Motor neuron (in vitro differentiated cells): Measurements from ENCODE around the gene OFD1. TPM values are rescaled to one million over a fixed set of nuclear protein-coding genes. Genes with fewer than 3 reads are reported as not detected.

Experiments
- ATAC-seq, 8 experiments: fragments of 200-7000 bp; cut with Tn5 transposase; replicated peaks in 6 of 8; 2 replicates each; pipeline ENCODE4 v1.8.0; 2021; ENCODE audit warnings: mild to moderate bottlenecking in 8 of 8, moderate library complexity in 8 of 8
- H3K27ac ChIP-seq, 2 donors: fragments of 250-450 bp; sonication (Bioruptor Pico); 2 replicates each; pipeline ENCODE4 v1.9.0; 2021; ENCODE audit warnings: antibody characterized with exemption in 2 of 2, mild to moderate bottlenecking in 2 of 2, moderate library complexity in 1 of 2
- H3K4me1 ChIP-seq, 2 donors: fragments of 250-450 bp; sonication (Bioruptor Pico); replicated peaks in 1 of 2; 2 replicates each; pipeline ENCODE4 v1.6.1; 2021; ENCODE audit warnings: antibody characterized with exemption in 2 of 2, mild to moderate bottlenecking in 2 of 2, moderate library complexity in 1 of 2
- H3K4me3 ChIP-seq, 5 donors: fragments of 250-450 bp; sonication (Bioruptor Pico); 2 replicates each; pipeline ENCODE4 v1.9.0; 2021; ENCODE audit warnings: antibody characterized with exemption in 5 of 5, mild to moderate bottlenecking in 5 of 5, moderate library complexity in 4 of 5
- WGBS, 10 experiments: fragments of 450-650 bp; shearing (Covaris generic); methylation state at CpG; one replicate each; pipeline ENCODE4 v1.0.0; 2022; 5-methylcytosine and 5-hydroxymethylcytosine counted together
- in situ Hi-C, 9 experiments: fragments of 400-800 bp; cut with MboI; loops; one replicate each; pipeline ENCODE4 v1.15.0; 2021; ENCODE audit warnings: low sequenced_read_pairs in 9 of 9, low pct_unique_long_range_greater_than_20kb in 2 of 9; ENCODE audit not compliant: unreplicated experiment in 9 of 9
- total RNA-seq, 8 experiments: library from RNA; unstranded; fragments of 300-600 nt; gene quantifications; 2 replicates each; pipeline versions ENCODE4 v1.2.3 to v1.2.4, GENCODE V29; 2022

The OFD1 gene
- total RNA-seq, 8 experiments from 2014 or later, result 10.5 to 35.0 (median 23.8) TPM

DNA sequence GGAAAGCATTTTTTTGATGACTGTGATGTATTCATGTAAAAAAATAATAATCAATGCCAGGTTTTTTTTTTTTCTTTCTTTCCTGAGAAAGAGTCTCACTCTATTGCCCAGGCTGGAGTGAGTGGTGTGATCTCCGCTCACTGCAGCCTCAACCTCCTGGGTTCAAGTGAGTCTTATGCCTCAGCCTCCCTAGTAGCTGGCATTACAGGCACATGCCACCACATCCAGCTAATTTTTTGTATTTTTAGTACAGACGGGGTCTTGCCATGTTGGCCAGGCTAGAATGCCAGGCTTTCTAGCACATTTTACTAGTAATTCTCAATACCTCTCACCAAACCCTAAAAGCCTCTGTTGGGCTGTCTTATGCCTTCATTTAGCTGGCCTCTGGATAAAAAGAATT, 56.6 kb downstream of the OFD1 start:
- in situ Hi-C loops, result no loop called here
- Histone ChIP-seq H3K27ac (peak overlapping the region in 1 of 2 donors; percentile 46), H3K4me3 (no peak overlapping the region), H3K4me1 (peaks cover 9 to 12% of the 10 kb centered on the region in 2 donors)
- 17 to 77% methylated on average over 1 to 2 of the region's 2 CpGs; no CpG with 5 or more reads in 8 of the 10 experiments for WGBS, 10 experiments
- ATAC-seq, result no peak

- ATAC-seq, result peak in 5 of 8 experiments; percentile 56 to 92 (median 76)
- 0% methylated on average over 1 of the region's 2 CpGs; no CpG with 5 or more reads in 7 of the 10 experiments for WGBS, 10 experiments
Measured at GRCh38 chrX:13791559-13791958, 57.0 kb downstream of the OFD1 start.

DNA sequence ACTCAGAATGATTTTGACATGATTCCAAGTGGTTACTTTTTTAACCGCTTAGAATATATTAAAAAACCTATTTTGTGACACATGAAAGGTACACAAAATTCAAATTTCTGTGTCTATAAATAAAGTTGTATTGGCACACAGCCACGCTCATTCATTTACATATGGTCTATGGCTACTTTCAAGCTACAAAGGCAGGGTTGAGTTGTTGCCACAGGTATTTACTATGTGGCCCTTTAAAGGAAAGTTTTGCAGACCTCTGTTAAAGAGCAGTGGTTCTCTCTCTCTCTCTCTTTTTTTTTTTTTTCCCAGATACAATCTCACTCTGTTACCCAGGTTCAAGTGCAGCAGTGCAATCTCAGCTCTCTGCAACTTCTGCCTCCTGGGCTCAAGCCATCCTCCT, 59.3 kb downstream of the OFD1 start:
- no peak for ATAC-seq
- 8 to 100% (median 78%) methylated on average over 1 to 2 of the region's 2 CpGs; no CpG with 5 or more reads in 4 of the 10 experiments for WGBS, 10 experiments

More at GRCh38 chrX:13791559-13791958, 57.0 kb downstream of the OFD1 start:
- no peak overlapping the region for H3K4me3 ChIP-seq
- in situ Hi-C loops, result no loop called here
- peak overlapping the region in 1 of 2 donors; percentile 70 for H3K27ac ChIP-seq
- peaks cover 9% of the 10 kb centered on the region in 2 donors for H3K4me1 ChIP-seq

GRCh38 chrX:13794417-13794816, 59.9 kb downstream of the OFD1 start:
- Histone ChIP-seq H3K4me3 (no peak overlapping the region), H3K4me1 (peaks cover 9% of the 10 kb centered on the region in 2 donors), H3K27ac (no peak overlapping the region)
- in situ Hi-C loops, result no loop called here
- peak in 1 of 8 experiments; percentile 18 for ATAC-seq
- 39 to 92% (median 60%) methylated on average over 2 to 9 of the region's 10 CpGs; no CpG with 5 or more reads in 6 of the 10 experiments for WGBS, 10 experiments

More for the DNA sequence above, 59.3 kb downstream of the OFD1 start:
- no peak overlapping the region for H3K27ac ChIP-seq
- peaks cover 9% of the 10 kb centered on the region in 2 donors for H3K4me1 ChIP-seq
- H3K4me3 ChIP-seq, result no peak overlapping the region
- in situ Hi-C loops, result no loop called here

GRCh38 chrX:13797512-13797911, 63.0 kb downstream of the OFD1 start:
- H3K4me3 ChIP-seq, result no peak overlapping the region
- H3K4me1 ChIP-seq, result peaks cover 3 to 6% of the 10 kb centered on the region in 2 donors
- in situ Hi-C loops, result no loop called here
- WGBS, 10 experiments, result 50 to 100% (median 93%) methylated on average over 1 to 4 of the region's 4 CpGs; no CpG with 5 or more reads in 6 of the 10 experiments
- H3K27ac ChIP-seq, result no peak overlapping the region
- ATAC-seq, result no peak

GRCh38 chrX:13798184-13798583, 63.6 kb downstream of the OFD1 start:
- in situ Hi-C loops, result no loop called here
- peak in 1 of 8 experiments; percentile 39 for ATAC-seq
- Histone ChIP-seq H3K4me3 (no peak overlapping the region), H3K4me1 (peaks cover 3 to 6% of the 10 kb centered on the region in 2 donors), H3K27ac (no peak overlapping the region)
- 57 to 100% (median 94%) methylated on average over 1 to 2 of the region's 4 CpGs; no CpG with 5 or more reads in 4 of the 10 experiments for WGBS, 10 experiments

DNA sequence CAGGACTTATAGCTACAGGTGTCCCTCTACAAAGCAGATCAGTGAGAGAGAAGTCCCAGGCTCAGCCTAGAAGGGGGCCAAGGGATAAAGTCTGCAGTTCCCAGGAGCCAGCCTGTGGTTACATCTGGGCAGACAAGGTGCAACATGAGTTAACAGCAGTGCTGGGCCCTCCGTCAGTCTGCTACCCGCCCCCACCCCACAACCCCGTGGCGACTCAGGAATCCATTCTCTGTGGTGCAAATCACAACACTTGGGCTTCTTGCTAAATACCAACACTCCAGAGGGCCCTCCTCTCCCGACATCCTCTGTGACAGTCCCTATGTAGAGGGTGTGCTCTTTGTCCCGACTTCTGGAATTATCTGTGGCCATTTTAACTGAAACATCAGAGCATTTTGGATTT, 68.6 kb downstream of the OFD1 start:
- in situ Hi-C loops, result no loop called here
- WGBS, 10 experiments, result 20 to 25% (median 20%) methylated on average over 1 to 2 of the region's 6 CpGs; no CpG with 5 or more reads in 7 of the 10 experiments
- H3K27ac ChIP-seq, result no peak overlapping the region

DNA sequence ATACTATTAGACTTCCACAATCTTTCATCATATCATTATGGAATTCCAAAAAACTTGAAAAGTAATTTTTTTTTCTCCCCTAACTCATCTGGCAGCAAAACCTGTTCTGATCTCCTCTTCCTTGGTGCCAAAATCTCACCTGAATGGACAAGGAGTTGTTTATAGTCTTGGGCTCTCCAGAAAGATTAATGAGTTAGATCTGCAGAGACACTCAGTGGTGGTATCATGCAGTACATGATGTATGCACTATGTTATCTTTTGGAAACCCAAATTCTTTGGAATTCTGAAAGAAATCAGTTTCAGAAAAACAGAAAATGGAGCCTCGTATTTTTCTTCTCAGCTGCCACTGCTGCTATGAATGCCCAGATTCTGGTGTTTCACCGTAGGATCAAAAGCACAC, 70.7 kb downstream of the OFD1 start:
- peaks cover 3 to 6% of the 10 kb centered on the region in 2 donors for H3K4me1 ChIP-seq
- no peak overlapping the region for H3K4me3 ChIP-seq
- in situ Hi-C loops, result no loop called here
- ATAC-seq, result no peak
- 20 to 100% (median 90%) methylated on average over 1 to 2 of the region's 2 CpGs; no CpG with 5 or more reads in 6 of the 10 experiments for WGBS, 10 experiments
- H3K27ac ChIP-seq, result no peak overlapping the region

More for the DNA sequence above, 68.6 kb downstream of the OFD1 start:
- H3K4me1 ChIP-seq, result peaks cover 3 to 6% of the 10 kb centered on the region in 2 donors
- no peak overlapping the region for H3K4me3 ChIP-seq
- no peak for ATAC-seq

- no peak overlapping the region for H3K4me3 ChIP-seq
- no peak for ATAC-seq
- in situ Hi-C loops, result no loop called here
- H3K4me1 ChIP-seq, result peaks cover 0 to 7% of the 10 kb centered on the region in 2 donors
- H3K27ac ChIP-seq, result no peak overlapping the region
- WGBS, 10 experiments, result 25 to 91% methylated on average over 2 to 4 of the region's 4 CpGs; no CpG with 5 or more reads in 8 of the 10 experiments
Measured at GRCh38 chrX:13808293-13808692, 73.7 kb downstream of the OFD1 start.

GRCh38 chrX:13808865-13809264, 74.3 kb downstream of the OFD1 start:
- no peak overlapping the region for H3K27ac ChIP-seq
- no peak overlapping the region for H3K4me3 ChIP-seq
- no peak for ATAC-seq
- H3K4me1 ChIP-seq, result peaks cover 0 to 7% of the 10 kb centered on the region in 2 donors
- in situ Hi-C loops, result no loop called here

DNA sequence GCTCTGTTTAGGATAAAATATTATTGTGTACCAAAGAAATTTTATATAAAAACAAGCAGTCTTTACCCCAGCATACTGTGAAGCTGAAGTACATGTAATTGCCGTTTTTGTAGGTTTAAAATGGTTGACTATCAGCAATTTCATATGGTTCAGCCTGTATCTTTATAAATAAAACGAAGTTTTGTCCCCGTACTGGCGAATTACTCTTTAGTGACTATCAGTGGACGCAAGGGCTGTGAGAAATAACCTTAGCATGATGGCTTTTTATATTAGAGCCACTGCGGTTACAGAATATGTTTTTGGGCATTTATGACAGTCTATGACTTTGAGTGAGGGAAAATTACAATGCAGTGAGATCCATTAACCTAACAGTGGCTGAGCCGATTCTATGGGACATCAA, 81.1 kb downstream of the OFD1 start:
- peak overlapping the region in 1 of 2 donors; percentile 85 for H3K27ac ChIP-seq
- in situ Hi-C loops, result no loop called here
- no peak for ATAC-seq
- H3K4me1 ChIP-seq, result peaks cover 7 to 20% of the 10 kb centered on the region in 2 donors
- peak overlapping the region; percentile 43 to 61 (median 49) for H3K4me3 ChIP-seq
- 0 to 100% (median 71%) methylated on average over 1 to 7 of the region's 7 CpGs; no CpG with 5 or more reads in 2 of the 10 experiments for WGBS, 10 experiments

- Histone ChIP-seq H3K4me3 (peak overlapping the region; percentile 43 to 61 (median 49)), H3K4me1 (peaks cover 7 to 20% of the 10 kb centered on the region in 2 donors), H3K27ac (peak overlapping the region; percentile 85 to 94)
- 37 to 100% (median 41%) methylated on average over 1 to 6 of the region's 6 CpGs; no CpG with 5 or more reads in 5 of the 10 experiments for WGBS, 10 experiments
- in situ Hi-C loops, result no loop called here
- no peak for ATAC-seq
Measured at GRCh38 chrX:13816176-13816575, 81.6 kb downstream of the OFD1 start.

DNA sequence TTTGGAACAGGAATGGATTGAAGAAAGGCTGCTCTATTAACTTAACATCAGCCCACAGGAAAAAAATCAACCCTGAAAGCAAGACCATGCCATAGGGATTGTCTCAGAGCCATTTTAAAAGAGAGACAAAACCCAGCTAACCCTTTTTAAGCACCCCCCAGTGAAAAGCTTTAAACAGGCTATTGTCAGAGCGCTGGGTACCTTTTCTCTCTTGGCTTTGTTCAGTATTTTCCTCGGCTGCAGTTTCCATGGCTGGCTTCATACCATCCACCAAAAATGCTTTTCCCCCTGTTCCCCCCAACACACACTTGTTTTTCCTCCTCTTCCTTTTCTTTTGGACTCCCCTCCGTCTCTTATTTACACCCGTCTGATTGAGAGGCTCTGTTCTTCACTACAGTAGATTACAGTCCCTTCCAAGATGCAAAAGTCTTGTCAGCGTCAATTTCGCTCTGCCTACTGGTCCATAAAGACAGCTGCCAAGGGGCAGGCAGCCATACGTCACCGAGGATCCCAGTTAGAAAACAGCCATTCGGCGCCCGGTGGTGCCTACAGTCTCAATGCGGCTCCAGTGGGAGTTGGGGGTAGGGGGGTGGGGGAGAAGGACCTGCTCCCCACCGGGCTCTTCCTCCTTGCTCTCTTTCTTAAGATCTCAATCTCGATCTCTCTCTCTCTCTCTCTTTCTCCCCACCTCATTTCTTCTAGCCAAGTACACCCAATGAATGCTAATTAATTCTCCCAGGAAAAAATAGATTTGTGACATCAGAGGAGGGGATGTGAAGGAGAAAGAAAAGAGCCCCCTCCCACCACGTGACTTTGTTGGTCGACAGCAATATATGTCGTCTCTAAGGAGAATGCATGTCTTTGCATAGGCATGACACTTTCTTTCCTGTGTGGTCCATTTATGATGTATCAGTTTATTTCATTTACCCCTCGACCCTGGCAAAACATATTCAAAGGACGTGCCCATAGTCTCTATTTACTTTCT, 82.4 kb downstream of the OFD1 start, which contains the start of gene GPM6B:
GPM6B (minus strand) TSS at position 451 of the 985 bp plus-strand sequence; CDS start at position 262, 189 bp downstream.
- peak within 1 kb of the TSS; percentile 43 to 61 (median 49) for H3K4me3 ChIP-seq
- ATAC-seq, result peak in 5 of 8 experiments; percentile 90 to 94 (median 92)

More for the DNA sequence above, 82.4 kb downstream of the OFD1 start, which contains the start of gene GPM6B:
- in situ Hi-C loops, result no loop called here
- H3K4me1 ChIP-seq, result peaks cover 7 to 20% of the 10 kb centered on the region in 2 donors
- 0 to 100% (median 0%) methylated on average over 1 to 6 of the region's 19 CpGs; no CpG with 5 or more reads in 3 of the 10 experiments for WGBS, 10 experiments
- H3K27ac ChIP-seq, result peak within 1 kb of the TSS; percentile 85 to 94
